ENCODE results near the gene PRDM16.

Gene PRDM16

GRCh38 chr1:3365523-3366125 lies 296.6 kb downstream of the PRDM16 start:
- H4K20me1 ChIP-seq (ENCODE audit: insufficient read depth, low read length, poor library complexity, severe bottlenecking): no peaks in the 10 kb centered on the region
- H3K4me2 ChIP-seq (ENCODE audit: low read depth, low read length, poor library complexity, severe bottlenecking): no peak overlapping the region

GRCh38 chr1:3366126-3367051 lies 297.4 kb downstream of the PRDM16 start:
- H3K27me3 ChIP-seq (ENCODE audit: insufficient read depth, low read length, poor library complexity, severe bottlenecking): no peaks in the 10 kb centered on the region

More at GRCh38 chr1:3365523-3366125, 296.6 kb downstream of the PRDM16 start:
- no peak overlapping the region for H3K4me3 ChIP-seq (ENCODE audit: low read length, poor library complexity, severe bottlenecking)
- no peak for TF ChIP-seq CTCF (conservative IDR thresholded peaks at IDR 0.05; ENCODE audit: low read length)
- TF ChIP-seq EZH2phosphoT487 (IDR thresholded peaks at IDR 0.05; ENCODE audit: borderline replicate concordance): no peak
- H3K9me2 ChIP-seq (replicated peaks; ENCODE audit: low read depth, low read length): no peaks in the 10 kb centered on the region
- no peak overlapping the region for H3K9ac ChIP-seq (ENCODE audit: low read depth, low read length, poor library complexity, severe bottlenecking)
- H3K36me3 ChIP-seq (ENCODE audit: insufficient read depth, low read length): no peaks in the 10 kb centered on the region
- H3K9me3 ChIP-seq (ENCODE audit: insufficient read depth, low read depth, low read length): no peaks in the 10 kb centered on the region
- no peaks in the 10 kb centered on the region for H3K27me3 ChIP-seq (ENCODE audit: insufficient read depth, low read length, poor library complexity, severe bottlenecking)
- H3K4me1 ChIP-seq (ENCODE audit: insufficient read depth, low read length, poor library complexity, severe bottlenecking): no peaks in the 10 kb centered on the region
- H3K79me2 ChIP-seq (ENCODE audit: insufficient read depth, low read length): no peaks in the 10 kb centered on the region
- H3F3A ChIP-seq (ENCODE audit: low read depth): no peaks in the 10 kb centered on the region
- H2AFZ ChIP-seq (ENCODE audit: low read length): no peak overlapping the region

GRCh38 chr1:3367376-3367775 lies 298.4 kb downstream of the PRDM16 start:
- Histone ChIP-seq H4K20me1 (ENCODE audit: insufficient read depth, low read length, poor library complexity, severe bottlenecking) (no peaks in the 10 kb centered on the region), H3K4me1 (ENCODE audit: insufficient read depth, low read length, poor library complexity, severe bottlenecking) (peaks cover 8% of the 10 kb centered on the region)

More at GRCh38 chr1:3366126-3367051, 297.4 kb downstream of the PRDM16 start:
- Histone ChIP-seq H3K9me3 (ENCODE audit: insufficient read depth, low read depth, low read length) (no peaks in the 10 kb centered on the region), H3K4me3 (ENCODE audit: low read length, poor library complexity, severe bottlenecking) (no peak overlapping the region), H2AFZ (ENCODE audit: low read length) (no peak overlapping the region), H3F3A (ENCODE audit: low read depth) (no peaks in the 10 kb centered on the region), H4K20me1 (ENCODE audit: insufficient read depth, low read length, poor library complexity, severe bottlenecking) (no peaks in the 10 kb centered on the region), H3K4me1 (ENCODE audit: insufficient read depth, low read length, poor library complexity, severe bottlenecking) (no peaks in the 10 kb centered on the region), H3K4me2 (ENCODE audit: low read depth, low read length, poor library complexity, severe bottlenecking) (no peak overlapping the region), H3K9ac (ENCODE audit: low read depth, low read length, poor library complexity, severe bottlenecking) (no peak overlapping the region), H3K79me2 (ENCODE audit: insufficient read depth, low read length) (no peaks in the 10 kb centered on the region), H3K36me3 (ENCODE audit: insufficient read depth, low read length) (no peaks in the 10 kb centered on the region), H3K9me2 (replicated peaks; ENCODE audit: low read depth, low read length) (no peaks in the 10 kb centered on the region)
- TF ChIP-seq EZH2phosphoT487 (IDR thresholded peaks at IDR 0.05; ENCODE audit: borderline replicate concordance): no peak
- no peak for TF ChIP-seq CTCF (conservative IDR thresholded peaks at IDR 0.05; ENCODE audit: low read length)

More at GRCh38 chr1:3367376-3367775, 298.4 kb downstream of the PRDM16 start:
- no peak for TF ChIP-seq CTCF (conservative IDR thresholded peaks at IDR 0.05; ENCODE audit: low read length)
- H2AFZ ChIP-seq (ENCODE audit: low read length): no peak overlapping the region
- no peaks in the 10 kb centered on the region for H3K27me3 ChIP-seq (ENCODE audit: insufficient read depth, low read length, poor library complexity, severe bottlenecking)
- no peaks in the 10 kb centered on the region for H3K36me3 ChIP-seq (ENCODE audit: insufficient read depth, low read length)
- H3K9ac ChIP-seq (ENCODE audit: low read depth, low read length, poor library complexity, severe bottlenecking): no peak overlapping the region
- no peaks in the 10 kb centered on the region for H3K79me2 ChIP-seq (ENCODE audit: insufficient read depth, low read length)
- no peaks in the 10 kb centered on the region for H3K9me2 ChIP-seq (replicated peaks; ENCODE audit: low read depth, low read length)
- no peaks in the 10 kb centered on the region for H3F3A ChIP-seq (ENCODE audit: low read depth)
- no peak overlapping the region for H3K4me3 ChIP-seq (ENCODE audit: low read length, poor library complexity, severe bottlenecking)
- H3K4me2 ChIP-seq (ENCODE audit: low read depth, low read length, poor library complexity, severe bottlenecking): no peak overlapping the region
- H3K9me3 ChIP-seq (ENCODE audit: insufficient read depth, low read depth, low read length): no peaks in the 10 kb centered on the region
